GM21576 (cell line): ENCODE data around the gene ARHGAP8.
"Not testable (repeated sequence)": the region's sequence is repeated elsewhere in the genome, so short reads cannot be mapped to it uniquely, and the experiment has no call there.

Experiments used
- ATAC-seq: cut with Tn5 transposase; IDR thresholded peaks from one replicate; pipeline ENCODE4 v1.9.1; 2021; ENCODE audit warnings: mild to moderate bottlenecking, moderate library complexity; ENCODE audit not compliant: unreplicated experiment

Gene ARHGAP8

DNA sequence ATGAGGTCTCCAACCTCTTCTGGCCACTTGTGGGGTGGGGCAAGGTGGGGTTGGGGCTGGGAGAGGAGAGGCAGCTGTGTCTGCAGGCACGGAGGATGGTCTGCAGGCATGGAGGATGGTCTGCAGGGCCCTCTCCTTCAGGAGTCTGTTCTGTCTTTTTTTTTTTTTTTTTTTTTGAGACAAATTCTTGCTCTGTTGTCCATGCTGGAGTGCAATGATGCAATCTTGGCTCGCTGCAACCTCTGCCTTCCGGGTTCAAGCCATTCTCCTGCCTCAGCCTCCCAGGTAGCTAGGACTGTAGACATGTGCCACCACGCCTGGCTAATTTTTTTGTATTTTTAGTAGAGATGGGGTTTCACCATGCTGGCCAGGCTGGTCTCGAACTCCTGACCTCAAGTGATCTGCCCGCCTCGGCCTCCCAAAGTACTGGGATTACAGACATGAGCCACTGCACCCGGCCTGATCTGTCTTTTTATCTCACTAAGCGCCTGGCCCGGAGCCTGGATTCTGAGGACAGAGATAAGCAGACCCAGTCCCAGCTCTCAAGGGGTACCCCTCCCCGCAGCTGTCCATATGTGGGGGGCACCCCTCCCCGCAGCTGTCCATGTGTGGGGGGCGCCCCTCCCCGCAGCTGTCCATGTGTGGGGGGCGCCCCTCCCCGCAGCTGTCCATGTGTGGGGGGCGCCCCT is 47.7 kb downstream of the ARHGAP8 start:
- ATAC-seq, result not testable (repeated sequence)

DNA sequence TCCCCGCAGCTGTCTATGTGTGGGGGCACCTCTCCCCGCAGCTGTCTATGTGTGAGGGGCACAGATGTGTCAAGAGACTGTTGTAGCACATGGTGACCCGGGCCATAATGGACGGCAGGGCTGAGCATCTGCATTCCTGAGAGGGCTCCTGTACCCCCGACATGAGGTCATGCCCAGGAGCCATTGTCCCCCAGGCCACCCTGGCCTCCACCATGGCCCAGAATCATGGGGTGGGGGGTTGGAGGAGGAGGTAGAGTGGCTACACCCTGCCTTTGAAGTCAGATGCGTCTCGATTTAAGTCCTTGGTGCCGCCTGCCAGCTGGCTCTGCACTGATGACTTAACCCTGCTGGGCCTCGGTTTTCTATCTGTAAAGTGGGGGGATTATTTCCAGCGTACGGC is 49.1 kb downstream of the ARHGAP8 start:
- ATAC-seq, result no peak

DNA sequence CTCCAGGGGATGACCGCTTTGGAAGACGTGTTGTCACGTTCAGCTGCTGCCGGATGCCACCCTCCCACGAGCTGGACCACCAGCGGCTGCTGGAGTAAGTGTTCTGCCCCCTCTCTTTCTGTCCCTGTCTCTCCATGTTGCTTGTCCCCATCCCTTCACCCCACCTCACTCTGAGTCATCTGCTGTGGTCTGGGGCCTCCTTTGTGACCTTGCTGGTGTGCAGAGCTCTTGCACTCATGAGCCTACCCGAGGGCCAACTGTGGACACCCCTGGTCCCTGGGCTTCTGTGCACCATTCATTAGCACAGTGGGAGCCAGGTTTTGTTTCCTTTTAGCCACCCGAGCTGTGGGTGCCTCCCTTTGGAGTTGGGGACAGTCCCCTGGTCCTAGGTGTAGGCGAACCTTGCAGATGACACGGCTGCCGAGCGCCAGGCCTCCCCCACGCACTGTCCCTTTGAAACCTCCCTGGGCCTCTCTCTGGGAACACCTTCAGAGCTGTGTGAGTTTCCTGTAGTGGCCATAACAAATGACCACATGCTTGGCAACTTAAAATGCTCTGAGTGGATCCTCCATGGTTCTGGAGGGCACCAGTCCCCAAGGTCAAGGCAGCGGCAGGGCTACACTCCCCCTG is 49.8 kb downstream of the ARHGAP8 start:
- ATAC-seq, result no peak

DNA sequence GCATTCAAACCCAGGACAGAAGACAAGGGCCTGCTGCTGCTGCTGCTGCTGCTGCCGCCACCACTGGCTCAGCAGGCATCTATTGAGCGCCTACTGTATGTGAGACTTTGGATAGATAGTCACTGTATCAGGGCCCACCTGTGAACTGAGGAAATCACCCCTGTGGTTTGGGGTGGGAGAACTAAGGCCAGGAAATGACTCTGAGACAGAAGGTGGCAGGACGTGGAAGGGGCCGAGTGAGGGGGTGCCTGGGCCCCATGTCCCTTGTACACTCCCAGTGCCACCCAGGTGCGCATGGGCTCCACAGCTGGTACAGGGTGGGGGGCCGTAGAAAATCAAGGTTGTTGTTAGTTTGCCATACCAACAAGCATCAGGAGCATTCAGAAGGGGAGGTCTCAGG is 50.6 kb downstream of the ARHGAP8 start:
- ATAC-seq, result no peak

DNA sequence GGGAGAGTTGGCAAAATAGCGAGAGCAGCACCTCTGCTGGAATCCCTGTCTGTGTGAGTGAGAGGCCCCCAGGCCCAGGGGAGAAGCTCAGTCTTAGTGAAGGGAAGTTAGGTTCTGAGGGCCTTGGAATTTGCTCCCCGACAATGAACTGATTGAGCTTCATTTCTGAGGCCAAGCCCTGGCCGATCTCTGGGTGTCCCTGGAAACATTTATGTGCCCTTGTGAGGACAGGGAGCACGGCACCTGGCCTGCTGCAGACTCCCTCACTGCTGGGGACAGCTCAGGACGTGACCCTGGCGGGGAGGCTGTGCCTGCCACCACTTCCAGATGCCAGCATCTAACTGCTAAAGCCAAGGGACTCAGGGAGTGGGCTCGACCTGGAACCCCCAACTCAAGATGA is 52.0 kb downstream of the ARHGAP8 start:
- ATAC-seq, result no peak

DNA sequence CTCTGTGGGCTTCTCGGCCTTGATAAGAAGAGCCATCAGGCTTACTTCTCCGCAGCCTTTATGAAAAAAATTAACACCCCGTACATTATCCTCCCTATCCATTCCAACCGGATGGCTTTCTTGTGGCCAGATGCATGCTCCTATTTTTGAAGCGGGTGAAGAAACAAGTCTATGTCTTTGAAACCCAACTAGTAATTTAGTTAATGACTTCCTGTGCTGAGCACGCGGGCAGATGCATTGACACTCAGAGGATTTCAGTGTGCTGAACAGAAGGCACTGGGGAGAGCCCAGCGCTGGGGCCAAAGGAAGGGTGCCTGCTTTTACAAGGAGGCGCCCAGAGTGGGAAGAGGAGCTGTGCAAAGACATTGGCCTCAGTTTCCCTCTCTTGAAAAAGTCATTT is 53.3 kb downstream of the ARHGAP8 start:
- no peak for ATAC-seq

DNA sequence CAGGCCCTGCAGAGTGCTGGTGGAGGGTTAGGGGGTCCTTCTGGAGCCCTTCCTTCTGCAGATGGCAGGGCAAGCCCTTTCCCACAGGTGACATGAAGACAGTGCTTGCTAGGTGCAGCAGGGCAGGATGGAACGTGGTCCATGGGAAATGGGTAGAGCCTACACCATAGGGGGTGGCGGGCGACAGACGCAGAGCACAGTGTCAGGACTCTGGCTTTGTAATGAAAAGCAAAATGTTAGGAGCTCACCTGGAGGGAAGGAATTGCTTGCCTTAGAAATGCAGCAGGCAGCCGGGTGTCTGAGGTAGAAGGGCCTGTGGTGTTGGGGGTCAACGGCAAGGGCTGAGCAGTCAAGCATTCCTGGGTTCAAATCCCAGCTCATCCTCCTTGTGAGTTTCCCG is 54.9 kb downstream of the ARHGAP8 start:
- no peak for ATAC-seq

DNA sequence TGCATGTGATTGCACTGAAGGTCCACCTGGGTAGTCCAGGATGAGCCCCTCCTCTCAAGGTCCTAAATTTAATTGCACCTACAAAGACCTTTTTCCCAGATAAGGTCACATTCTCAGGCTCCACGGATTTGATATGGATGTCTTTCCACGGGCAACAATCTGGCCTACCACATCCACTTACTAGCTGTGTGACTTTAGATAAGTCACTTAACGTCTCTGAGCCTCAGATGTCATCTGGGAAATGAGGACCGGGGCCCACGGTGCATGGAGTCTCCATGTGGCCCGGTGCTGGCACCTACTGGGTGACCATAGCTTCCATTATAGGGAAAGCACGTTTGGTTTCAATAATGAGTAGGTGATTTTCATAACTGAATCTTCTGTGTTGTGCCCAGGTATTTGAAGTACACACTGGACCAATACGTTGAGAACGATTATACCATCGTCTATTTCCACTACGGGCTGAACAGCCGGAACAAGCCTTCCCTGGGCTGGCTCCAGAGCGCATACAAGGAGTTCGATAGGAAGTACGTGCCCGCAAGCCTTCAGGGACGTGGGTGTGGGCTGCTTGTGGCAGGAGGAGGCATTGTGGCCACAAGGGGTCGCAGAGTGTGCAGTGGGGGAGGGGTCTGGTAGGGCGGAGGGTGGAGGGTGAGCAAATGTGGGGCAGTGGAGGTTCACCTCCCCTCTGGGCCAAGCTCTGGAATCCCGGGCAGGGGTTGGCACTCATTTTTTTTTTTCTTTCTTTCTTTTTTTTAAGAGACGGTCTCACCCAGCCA is 55.7 kb downstream of the ARHGAP8 start:
- no peak for ATAC-seq

DNA sequence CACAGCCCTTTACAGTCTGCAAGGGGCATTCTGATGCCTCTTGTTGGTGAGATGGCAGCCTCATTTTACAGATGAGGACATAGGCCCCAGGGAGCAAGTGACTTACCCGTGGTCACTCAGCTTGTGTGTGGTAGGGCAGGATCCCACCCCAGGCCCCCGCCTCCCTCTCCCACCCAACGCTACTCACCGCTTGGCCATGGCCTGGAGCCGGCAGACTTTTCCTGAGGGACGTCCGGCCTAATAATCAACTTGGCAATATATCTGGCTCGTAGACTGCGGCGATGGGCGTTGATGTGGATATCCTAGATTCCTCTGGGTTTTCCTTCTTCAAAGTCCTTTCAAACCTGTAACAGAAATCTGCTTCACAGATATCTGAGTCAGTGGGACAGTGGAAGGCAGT is 57.1 kb downstream of the ARHGAP8 start:
- ATAC-seq, result no peak

DNA sequence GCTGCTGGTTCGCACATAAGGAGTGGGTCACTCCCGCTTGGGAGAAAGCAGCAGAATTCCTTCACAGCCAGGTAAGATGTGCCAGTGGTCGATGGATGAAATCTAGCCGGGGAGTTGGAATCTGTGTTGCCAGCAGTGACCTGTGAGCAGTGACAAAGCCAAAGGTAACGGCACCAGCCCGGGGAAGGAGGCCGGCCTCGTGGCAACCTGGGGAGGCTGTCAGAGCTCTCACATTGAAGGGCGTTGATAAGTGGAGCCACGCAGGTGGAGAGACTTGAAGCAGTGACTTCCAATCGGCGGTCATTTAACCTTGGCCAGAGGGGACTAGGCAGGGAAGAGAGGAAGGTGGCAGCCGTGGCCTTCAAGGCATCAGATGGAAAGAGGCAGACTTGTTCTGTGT is 58.8 kb downstream of the ARHGAP8 start:
- ATAC-seq, result no peak

DNA sequence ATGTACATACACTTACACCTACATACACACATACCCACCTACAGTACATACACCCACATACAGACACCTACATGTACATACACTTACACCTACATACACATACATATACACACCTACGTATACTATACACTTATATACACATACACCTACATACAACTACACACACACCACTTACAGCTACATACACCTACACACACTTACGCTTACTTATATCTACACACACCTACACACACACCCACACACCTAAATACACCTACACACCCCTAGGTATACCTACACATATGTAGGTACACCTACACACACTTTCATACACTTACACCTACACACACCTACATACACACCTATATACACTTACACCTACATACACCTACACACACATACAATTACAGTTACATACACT is 61.0 kb downstream of the ARHGAP8 start:
- no peak for ATAC-seq

DNA sequence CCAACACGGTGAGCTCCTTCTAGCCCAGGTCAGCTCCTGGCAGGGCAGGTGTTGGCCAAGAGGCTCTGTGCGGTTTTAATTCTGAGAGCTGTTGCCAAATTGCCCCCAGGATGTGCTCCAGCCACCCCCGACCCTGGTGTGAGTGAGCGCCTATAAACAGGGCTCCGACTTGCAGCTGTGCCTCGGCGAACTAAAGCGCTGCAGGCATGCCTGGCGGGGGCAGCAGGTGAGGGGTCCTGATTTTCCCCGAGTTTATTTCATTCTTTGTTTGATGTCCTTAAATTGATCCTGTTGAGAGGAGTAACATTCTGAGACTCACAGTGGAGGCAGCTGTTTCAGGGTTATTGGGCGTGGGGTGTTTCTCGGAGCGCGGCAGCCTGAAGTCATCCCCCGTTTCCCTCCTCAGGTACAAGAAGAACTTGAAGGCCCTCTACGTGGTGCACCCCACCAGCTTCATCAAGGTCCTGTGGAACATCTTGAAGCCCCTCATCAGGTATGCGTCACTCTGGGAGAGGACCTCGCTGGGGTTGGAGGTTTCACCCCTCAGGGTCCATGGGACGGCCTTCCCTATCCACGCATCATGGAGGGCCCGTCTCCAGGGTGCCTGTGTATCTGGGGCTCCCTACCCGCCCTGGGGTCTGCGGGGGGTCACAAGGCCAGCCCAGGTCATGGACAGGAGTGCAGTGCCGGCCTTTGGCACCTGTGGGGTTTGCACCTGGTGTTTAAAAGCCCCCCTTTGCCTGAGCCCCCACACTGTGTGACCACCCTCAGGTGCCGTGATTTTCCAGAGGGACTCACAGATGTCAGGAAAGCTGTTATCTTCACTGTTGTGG is 62.1 kb downstream of the ARHGAP8 start:
- ATAC-seq, result no peak

DNA sequence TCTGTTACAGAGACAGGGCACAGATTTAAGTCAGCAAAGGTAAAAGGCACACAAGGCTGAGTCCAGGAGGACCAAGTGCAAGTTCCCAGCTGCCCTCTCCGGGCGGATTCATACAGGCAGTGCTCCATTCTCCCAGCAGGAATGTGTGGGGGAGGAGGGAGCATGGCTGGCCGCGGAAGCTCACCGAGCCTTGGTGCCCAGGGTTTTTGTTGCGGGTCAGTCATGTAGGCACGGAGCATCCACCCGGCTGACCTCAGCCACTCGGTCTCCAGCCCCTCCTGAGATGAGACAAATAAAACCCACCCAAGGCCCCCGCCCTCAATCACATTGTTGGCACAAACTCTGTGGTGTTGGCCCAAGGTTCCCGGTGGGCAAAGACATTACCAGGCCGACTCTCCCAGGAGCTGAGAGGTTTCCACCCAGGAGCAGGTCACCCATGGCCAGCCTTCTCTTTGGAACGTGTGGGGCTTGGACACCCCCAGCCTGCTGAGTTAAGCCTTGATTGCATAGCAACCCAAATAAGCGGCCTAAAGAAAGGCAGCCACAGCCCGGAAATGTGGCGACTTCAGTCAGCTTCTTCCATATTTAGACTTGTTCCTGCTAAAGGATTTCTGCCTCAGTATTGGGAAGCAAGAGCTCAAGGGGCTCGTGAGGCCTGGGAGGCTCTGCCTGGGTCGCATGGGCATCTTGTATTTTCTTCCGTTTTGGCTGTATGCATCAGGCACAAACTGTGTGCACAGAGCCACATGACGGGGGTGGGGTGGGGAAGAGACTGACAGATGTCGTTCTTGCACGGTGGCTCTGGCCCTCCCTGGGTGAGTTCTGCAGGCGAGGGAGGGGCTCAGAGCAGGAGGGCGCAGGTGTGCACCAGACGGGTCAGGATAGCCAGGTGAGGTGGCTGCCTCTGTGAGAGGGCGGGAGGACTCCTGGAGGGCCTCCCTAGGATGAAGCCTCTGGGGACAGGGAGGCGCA is 63.0 kb downstream of the ARHGAP8 start:
- no peak for ATAC-seq

DNA sequence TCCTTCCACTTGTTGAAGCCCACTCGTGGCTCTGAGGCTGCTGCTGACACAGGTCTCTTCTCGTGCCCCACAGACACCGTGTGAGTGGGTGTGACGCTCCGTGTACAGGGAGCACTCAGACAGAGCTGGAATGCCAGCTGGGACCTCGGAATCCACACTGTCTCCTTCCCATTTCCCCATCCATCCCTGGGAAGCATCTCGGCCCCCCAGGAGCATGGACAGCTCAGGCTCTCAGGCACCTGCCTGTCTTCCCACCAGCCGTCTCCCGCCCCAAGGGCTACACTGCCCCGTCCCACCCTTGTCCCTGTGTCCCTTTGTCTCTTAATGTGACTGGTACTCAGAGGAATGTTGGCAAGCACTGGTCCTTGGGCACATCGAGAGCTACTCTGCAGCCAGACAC is 63.8 kb downstream of the ARHGAP8 start:
- ATAC-seq, result no peak

DNA sequence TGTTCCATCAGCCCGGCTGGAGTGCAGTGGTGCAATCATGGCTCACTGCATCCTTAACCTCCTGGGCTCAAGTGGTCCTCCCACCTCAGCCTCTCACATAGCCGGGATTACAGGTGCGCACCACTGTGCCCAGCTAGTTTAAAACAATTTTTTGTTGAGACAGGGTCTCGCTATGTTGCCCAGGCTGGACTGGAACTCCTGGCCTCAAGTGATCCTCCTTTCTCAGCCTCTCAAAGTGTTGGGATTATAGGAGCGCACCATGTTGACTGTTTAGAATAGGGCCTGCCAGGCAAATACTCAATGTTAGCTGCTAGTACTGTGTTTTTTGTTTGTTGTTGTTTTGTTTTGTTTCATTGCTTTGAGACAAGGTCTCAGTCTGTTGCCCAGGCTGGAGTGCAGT is 66.4 kb downstream of the ARHGAP8 start:
- ATAC-seq, result no peak

DNA sequence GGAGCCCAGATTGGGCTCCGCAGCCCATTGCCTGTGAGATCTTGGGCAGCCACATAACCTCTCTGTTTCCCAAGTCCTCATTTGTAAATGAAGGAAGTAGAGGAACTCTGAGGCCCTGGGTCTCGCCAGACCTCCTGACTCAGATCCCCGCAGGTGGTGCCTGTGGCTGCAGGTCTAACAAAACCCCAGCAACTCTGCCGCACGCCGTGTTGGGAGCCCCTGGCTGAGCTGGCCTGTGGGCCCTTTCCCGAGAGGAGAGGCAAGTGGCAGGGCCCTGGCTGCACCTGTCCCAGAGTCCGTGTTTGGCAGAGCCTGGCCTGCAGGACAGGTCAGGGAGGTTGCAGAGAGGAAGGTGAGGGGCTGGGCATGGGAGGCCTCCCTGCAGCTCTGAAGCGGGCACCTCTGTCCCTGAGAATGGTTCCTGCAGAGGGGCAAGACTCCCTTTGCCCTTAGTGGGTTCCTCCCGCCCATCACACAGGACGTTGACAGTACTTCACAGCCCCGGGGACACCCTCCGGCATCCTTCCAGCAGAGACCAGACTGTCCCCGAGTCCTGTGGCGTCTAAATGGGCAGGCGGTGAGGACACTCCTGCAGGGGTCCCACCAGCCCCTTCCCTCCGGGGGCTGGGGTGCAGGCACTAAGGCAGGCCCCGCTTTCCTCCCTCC is 67.7 kb downstream of the ARHGAP8 start:
- no peak for ATAC-seq

DNA sequence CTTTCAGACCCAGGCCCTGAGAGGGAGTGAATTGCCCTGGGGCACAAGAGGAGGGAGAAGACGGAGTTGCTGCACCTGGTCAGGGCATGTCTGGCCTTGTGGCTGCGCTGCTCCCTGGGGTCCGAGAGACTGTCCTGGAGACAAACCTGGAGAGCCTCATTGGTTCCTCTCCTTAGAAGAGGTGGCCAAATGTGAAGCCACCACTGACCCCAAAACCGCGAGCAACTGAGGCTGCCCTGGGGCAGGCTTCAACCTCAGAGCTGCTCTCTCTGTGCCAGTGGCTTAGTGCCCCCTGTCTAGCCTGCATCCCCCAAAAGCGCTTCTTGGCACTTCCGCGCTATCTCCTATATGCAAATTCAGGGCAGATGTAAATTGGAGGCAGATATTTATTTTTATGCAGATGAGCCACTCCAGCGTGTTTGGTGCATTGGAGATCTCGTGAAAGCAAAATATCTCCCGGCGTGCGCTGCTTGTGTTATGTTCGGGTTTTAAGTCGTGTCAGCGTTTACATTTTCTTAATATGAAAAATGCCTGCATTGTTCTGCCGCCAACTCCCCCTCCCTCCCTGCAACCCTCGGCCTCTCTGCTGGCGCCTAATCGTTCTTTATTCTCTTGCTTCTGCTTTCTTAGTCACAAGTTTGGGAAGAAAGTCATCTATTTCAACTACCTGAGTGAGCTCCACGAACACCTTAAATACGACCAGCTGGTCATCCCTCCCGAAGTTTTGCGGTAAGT is 69.5 kb downstream of the ARHGAP8 start:
- ATAC-seq, result no peak

DNA sequence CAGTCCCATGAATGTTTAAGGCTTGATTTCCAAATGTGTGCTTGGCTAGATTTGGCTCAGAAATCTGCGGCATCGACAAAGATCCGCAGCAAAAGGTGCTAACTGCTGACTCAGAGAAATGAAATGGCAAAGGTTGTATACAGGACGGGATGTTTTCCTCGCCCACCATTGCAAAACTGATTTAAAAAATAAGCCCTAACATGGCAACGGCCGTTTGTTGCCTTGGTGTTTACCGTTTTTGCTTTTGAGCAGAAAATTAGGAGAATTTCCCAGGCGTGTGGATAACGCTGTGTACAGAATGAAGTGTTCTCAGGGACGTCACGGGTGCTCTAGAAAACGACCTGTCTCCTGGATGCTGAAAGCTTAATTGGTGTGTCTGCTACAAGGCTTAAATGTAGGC is 70.2 kb downstream of the ARHGAP8 start:
- no peak for ATAC-seq

DNA sequence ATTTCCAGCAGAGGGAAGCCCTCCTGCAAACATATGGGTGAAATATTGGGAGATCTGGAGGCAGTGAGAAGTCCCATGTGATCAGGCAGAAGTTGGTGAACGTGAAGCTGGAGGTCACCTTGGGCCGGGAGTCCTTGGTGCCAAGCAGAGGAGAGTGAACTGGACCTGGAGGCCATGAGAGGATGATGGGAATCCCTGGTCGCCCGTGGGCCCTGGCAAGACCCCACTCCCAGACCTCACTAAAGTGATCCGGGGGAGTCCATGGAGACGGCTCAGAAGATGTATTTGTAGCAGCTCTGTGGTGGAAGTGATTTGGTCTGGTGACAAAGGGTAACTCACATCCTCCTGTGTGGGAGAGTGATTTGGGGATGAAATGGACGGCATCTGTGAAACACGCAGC is 71.0 kb downstream of the ARHGAP8 start:
- ATAC-seq, result no peak
